ENCODE results near the gene ANK3.

ANK3 gene

DNA sequence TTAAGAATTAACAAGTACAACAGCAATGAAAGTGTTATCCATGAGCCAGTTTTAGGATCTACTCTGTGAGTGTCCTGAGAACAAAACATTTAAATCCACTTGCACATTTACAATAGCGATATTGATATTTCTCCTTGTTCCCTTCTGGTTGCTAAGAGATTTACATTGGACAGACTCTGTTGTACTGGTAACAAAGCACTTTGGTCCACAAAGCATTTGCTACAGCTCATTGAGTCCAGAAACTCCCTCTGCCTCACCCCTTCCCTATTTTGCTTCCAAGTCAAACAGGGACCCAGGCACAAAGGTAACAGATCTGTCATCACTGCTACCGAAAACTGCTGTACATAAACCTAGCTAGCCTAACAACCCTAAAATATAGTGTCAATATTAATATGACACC lies 2.1 kb downstream of the ANK3 start:
- TF ChIP-seq SIN3A (IDR thresholded peaks at IDR 0.05; ENCODE audit: borderline replicate concordance, insufficient read depth, low read length) (no peak), FOXP2 (optimal IDR thresholded peaks at IDR 0.05; ENCODE audit: borderline replicate concordance, extremely low read depth, extremely low read length, insufficient read depth) (no peak), TAF1 (IDR thresholded peaks at IDR 0.05; ENCODE audit: borderline replicate concordance, insufficient read depth, low read length) (no peak), REST (IDR thresholded peaks at IDR 0.05; ENCODE audit: insufficient read depth in 1 of 2, low read depth in 2 of 2, low read length in 2 of 2) (no peak), POLR2AphosphoS5 (IDR thresholded peaks at IDR 0.05; ENCODE audit: low read depth, low read length) (no peak)

- TF ChIP-seq FOXP2 (optimal IDR thresholded peaks at IDR 0.05; ENCODE audit: borderline replicate concordance, extremely low read depth, extremely low read length, insufficient read depth), result no peak
Measured at GRCh38 chr10:60385399-60385738, 4.3 kb downstream of the ANK3 start.

DNA sequence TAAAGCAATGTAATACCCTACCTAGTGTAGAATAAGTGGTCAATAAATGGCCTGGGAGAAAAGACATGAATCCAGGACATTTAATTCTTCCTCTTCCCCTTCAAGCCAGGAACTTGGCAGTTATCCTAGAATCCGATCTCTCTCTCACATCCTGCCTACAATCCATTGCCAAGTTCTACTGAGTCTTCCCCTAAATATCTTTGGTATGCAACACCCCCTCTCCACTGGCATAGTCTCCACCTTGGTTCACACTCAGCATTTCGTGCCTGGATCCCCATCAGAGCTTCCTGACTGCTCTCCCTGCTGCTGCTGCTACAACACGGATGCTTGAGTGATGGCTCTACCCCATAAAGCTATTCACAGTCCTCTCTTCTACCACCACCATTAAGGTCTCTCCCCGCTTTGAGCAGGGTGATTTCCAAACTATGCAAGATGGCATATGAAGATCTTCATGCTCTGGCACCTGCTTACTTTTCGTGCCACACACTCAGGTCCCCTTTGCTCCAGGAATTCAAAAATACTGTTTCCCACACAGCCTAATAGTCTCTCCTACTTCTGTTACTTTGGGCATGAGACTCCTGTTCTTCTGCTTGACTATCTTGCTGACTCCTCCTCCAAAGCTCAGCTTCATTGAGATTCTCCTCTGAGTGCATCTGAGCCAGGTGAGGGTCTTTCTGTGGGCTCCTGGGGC lies 4.8 kb downstream of the ANK3 start:
- no peak for TF ChIP-seq REST (IDR thresholded peaks at IDR 0.05; ENCODE audit: insufficient read depth in 1 of 2, low read depth in 2 of 2, low read length in 2 of 2)
- TF ChIP-seq FOXP2 (optimal IDR thresholded peaks at IDR 0.05; ENCODE audit: borderline replicate concordance, extremely low read depth, extremely low read length, insufficient read depth), result no peak
- no peak for TF ChIP-seq SIN3A (IDR thresholded peaks at IDR 0.05; ENCODE audit: borderline replicate concordance, insufficient read depth, low read length)
- no peak for TF ChIP-seq TAF1 (IDR thresholded peaks at IDR 0.05; ENCODE audit: borderline replicate concordance, insufficient read depth, low read length)
- TF ChIP-seq POLR2AphosphoS5 (IDR thresholded peaks at IDR 0.05; ENCODE audit: low read depth, low read length), result no peak

- no peak for TF ChIP-seq TAF1 (IDR thresholded peaks at IDR 0.05; ENCODE audit: borderline replicate concordance, insufficient read depth, low read length)
- no peak for TF ChIP-seq FOXP2 (optimal IDR thresholded peaks at IDR 0.05; ENCODE audit: borderline replicate concordance, extremely low read depth, extremely low read length, insufficient read depth)
- no peak for TF ChIP-seq REST (IDR thresholded peaks at IDR 0.05; ENCODE audit: insufficient read depth in 1 of 2, low read depth in 2 of 2, low read length in 2 of 2)
- TF ChIP-seq SIN3A (IDR thresholded peaks at IDR 0.05; ENCODE audit: borderline replicate concordance, insufficient read depth, low read length), result no peak
- no peak for TF ChIP-seq POLR2AphosphoS5 (IDR thresholded peaks at IDR 0.05; ENCODE audit: low read depth, low read length)
Measured at GRCh38 chr10:60384011-60384410, 5.7 kb downstream of the ANK3 start.

- TF ChIP-seq FOXP2 (optimal IDR thresholded peaks at IDR 0.05; ENCODE audit: borderline replicate concordance, extremely low read depth, extremely low read length, insufficient read depth), result no peak
- TF ChIP-seq POLR2AphosphoS5 (IDR thresholded peaks at IDR 0.05; ENCODE audit: low read depth, low read length), result no peak
- no peak for TF ChIP-seq SIN3A (IDR thresholded peaks at IDR 0.05; ENCODE audit: borderline replicate concordance, insufficient read depth, low read length)
- TF ChIP-seq TAF1 (IDR thresholded peaks at IDR 0.05; ENCODE audit: borderline replicate concordance, insufficient read depth, low read length), result no peak
- no peak for TF ChIP-seq REST (IDR thresholded peaks at IDR 0.05; ENCODE audit: insufficient read depth in 1 of 2, low read depth in 2 of 2, low read length in 2 of 2)
Measured at GRCh38 chr10:60382946-60383681, 6.6 kb downstream of the ANK3 start.
